ENCODE data around the gene RCVRN. TPM values are rescaled to one million over a fixed set of nuclear protein-coding genes. Genes with fewer than 3 reads are reported as not detected.

The RCVRN gene
- total RNA-seq, 1 donor from 2014 or later, result not detected

GRCh38 chr17:9932491-9932890 lies 27.4 kb upstream of the RCVRN start:
- peaks cover 1% of the 10 kb centered on the region for H3K4me1 Mint-ChIP-seq (ENCODE audit: low read depth)
- no peaks in the 10 kb centered on the region for H3K36me3 Mint-ChIP-seq (ENCODE audit: insufficient read depth)
- H3K27ac Mint-ChIP-seq, result no peak overlapping the region
- no peak for TF ChIP-seq CTCF (IDR thresholded peaks at IDR 0.05; ENCODE audit: unreplicated experiment)
- H3K27me3 Mint-ChIP-seq, result peaks cover 21% of the 10 kb centered on the region
- H3K4me3 Mint-ChIP-seq (ENCODE audit: low read depth), result no peak overlapping the region
- DNase-seq (ENCODE audit: low spot score, unreplicated experiment), result no peak
- no peaks in the 10 kb centered on the region for H3K9me3 Mint-ChIP-seq (ENCODE audit: low read depth)

GRCh38 chr17:9931144-9931741 lies 26.2 kb upstream of the RCVRN start:
- Mint-ChIP-seq H3K4me1 (ENCODE audit: low read depth) (peaks cover 1% of the 10 kb centered on the region), H3K9me3 (ENCODE audit: low read depth) (no peaks in the 10 kb centered on the region), H3K27me3 (peaks cover 21% of the 10 kb centered on the region), H3K36me3 (ENCODE audit: insufficient read depth) (no peaks in the 10 kb centered on the region), H3K27ac (no peak overlapping the region), H3K4me3 (ENCODE audit: low read depth) (no peak overlapping the region)
- TF ChIP-seq CTCF (IDR thresholded peaks at IDR 0.05; ENCODE audit: unreplicated experiment), result no peak
- DNase-seq (ENCODE audit: low spot score, unreplicated experiment), result no peak

DNA sequence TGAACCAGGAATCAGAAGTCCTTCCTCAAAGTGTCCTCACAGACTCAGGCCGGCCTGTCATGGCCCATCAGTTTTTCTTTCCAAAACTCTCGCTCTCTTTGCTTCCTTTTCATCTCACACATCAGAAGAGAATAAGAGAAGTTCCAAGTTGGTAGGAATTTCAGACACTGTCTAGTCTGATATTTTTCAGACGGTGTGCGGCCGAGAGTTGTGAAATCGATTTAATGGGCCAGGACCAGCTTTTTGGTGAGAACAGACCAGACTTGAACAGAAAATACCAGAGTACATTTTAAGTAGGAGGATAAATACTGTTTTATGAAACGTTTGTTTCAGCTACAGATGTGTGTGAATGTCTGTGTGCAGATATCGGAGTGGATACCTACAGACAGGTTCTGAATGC lies 24.8 kb upstream of the RCVRN start:
- DNase-seq (ENCODE audit: low spot score, unreplicated experiment), result no peak
- Mint-ChIP-seq H3K9me3 (ENCODE audit: low read depth) (no peaks in the 10 kb centered on the region), H3K27me3 (peaks cover 21% of the 10 kb centered on the region), H3K27ac (no peak overlapping the region), H3K4me3 (ENCODE audit: low read depth) (no peak overlapping the region), H3K4me1 (ENCODE audit: low read depth) (peaks cover 1% of the 10 kb centered on the region), H3K36me3 (ENCODE audit: insufficient read depth) (no peaks in the 10 kb centered on the region)
- no peak for TF ChIP-seq CTCF (IDR thresholded peaks at IDR 0.05; ENCODE audit: unreplicated experiment)

GRCh38 chr17:9928601-9929333 lies 23.7 kb upstream of the RCVRN start:
- H3K4me1 Mint-ChIP-seq (ENCODE audit: low read depth), result peaks cover 1% of the 10 kb centered on the region
- no peaks in the 10 kb centered on the region for H3K36me3 Mint-ChIP-seq (ENCODE audit: insufficient read depth)
- H3K27me3 Mint-ChIP-seq, result peaks cover 21% of the 10 kb centered on the region
- TF ChIP-seq CTCF (IDR thresholded peaks at IDR 0.05; ENCODE audit: unreplicated experiment), result peak; percentile 71
- no peak overlapping the region for H3K27ac Mint-ChIP-seq
- H3K4me3 Mint-ChIP-seq (ENCODE audit: low read depth), result no peak overlapping the region
- DNase-seq (ENCODE audit: low spot score, unreplicated experiment), result peak; percentile 42
- no peaks in the 10 kb centered on the region for H3K9me3 Mint-ChIP-seq (ENCODE audit: low read depth)

DNA sequence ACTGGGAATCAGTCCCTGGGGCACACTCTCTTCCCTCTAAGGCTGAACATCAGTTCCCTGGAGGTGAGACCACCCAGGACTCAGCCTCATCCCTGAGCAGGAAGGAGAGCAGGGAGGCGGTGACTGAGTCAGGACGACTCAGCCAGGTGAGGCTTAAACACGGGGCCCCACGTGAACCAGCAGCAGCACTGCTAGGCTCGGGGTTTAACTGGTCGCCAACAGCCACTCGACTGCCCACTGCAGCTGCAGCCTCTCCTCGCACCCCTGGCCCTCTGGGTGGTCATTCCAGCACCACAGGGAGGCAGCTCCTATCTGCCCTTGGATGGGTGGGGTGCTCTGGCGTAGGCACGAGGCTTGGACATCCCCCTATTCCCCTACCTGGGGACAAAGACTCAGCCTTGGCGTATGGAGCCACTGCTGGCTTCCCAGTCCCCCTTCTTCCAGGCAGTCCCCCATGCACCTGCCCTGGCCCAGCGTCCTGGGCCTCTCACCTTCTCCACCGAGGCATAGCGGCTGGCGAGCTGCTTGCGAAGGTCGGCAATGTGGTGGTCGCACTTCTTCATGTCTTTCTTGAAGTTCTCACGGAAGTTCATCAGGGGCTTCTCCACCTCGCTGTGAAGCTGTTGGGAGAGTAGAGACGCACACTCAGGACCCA lies 21.2 kb upstream of the RCVRN start:
- no peak overlapping the region for H3K4me3 Mint-ChIP-seq (ENCODE audit: low read depth)
- no peak for DNase-seq (ENCODE audit: low spot score, unreplicated experiment)
- no peaks in the 10 kb centered on the region for H3K36me3 Mint-ChIP-seq (ENCODE audit: insufficient read depth)
- H3K27me3 Mint-ChIP-seq, result peaks cover 15% of the 10 kb centered on the region
- no peak overlapping the region for H3K27ac Mint-ChIP-seq
- no peak for TF ChIP-seq CTCF (IDR thresholded peaks at IDR 0.05; ENCODE audit: unreplicated experiment)
- peaks cover 1% of the 10 kb centered on the region for H3K4me1 Mint-ChIP-seq (ENCODE audit: low read depth)
- no peaks in the 10 kb centered on the region for H3K9me3 Mint-ChIP-seq (ENCODE audit: low read depth)
